DMS53 (cell line): Measurements from ENCODE around the gene CDC42BPB.
A peak's percentile ranks its signal among the peaks of the same experiment; 100 is the strongest.

Experiments used
- DNase-seq: peaks from one replicate; lab custom pipeline; 2025; lab: John Stamatoyannopoulos, UW

CDC42BPB gene

GRCh38 chr14:102944448-102945330 is 112.7 kb downstream of the CDC42BPB start:
- DNase-seq, result no peak

GRCh38 chr14:102943979-102944378 is 113.4 kb downstream of the CDC42BPB start:
- no peak for DNase-seq

DNA sequence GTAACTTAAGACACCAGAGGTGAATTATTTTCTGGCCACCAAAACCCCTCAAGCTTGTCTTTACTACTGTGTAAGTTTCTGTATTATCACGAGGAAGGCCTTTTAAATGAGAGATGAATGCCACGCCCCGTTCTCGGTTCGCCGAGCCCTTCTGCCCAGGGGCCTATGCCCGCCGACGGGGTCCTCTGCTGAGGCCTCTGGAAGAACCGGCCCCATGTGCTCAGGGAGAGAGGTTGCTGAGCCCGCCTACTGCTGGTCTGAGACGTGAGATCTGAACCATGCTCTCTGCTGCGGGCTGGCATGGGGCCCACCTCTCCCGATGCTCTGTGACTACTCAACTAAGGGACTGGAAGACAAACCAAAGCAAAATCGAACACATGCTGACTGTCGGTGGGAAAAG is 113.9 kb downstream of the CDC42BPB start:
- DNase-seq, result no peak

GRCh38 chr14:102942069-102942468 is 115.3 kb downstream of the CDC42BPB start:
- no peak for DNase-seq

DNA sequence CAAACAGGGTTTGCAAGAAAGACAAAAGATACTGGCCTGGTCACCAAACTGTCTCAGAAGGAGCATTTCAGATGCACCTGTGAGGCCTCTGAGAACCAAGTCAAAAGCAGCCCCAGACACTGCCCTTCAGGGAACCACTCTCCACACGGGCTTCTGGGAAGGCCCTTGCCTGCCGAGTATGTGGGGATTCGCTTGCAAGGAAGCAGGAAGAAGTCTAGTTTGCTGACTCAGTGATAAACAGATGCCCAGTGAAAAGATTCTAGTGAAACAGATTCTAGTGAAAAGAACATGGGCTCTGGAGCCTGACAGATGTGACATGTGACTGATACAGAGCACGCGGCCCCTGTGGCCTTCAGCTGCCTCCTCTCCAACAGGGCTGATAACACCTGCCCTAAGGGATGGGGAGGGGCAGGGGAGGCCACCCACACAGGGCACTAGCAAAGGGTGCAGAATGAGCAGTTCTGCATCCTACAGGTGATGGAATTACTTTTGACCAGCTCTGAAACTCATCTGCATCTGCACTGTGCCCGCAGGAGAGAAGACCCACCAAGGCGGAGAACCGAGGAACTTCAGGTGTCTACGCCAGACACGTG is 115.8 kb downstream of the CDC42BPB start:
- DNase-seq, result no peak

- no peak for DNase-seq
These were observed 116.5 kb downstream of the CDC42BPB start for GRCh38 chr14:102940729-102941362.

GRCh38 chr14:102939820-102940561 is 117.4 kb downstream of the CDC42BPB start:
- no peak for DNase-seq

DNA sequence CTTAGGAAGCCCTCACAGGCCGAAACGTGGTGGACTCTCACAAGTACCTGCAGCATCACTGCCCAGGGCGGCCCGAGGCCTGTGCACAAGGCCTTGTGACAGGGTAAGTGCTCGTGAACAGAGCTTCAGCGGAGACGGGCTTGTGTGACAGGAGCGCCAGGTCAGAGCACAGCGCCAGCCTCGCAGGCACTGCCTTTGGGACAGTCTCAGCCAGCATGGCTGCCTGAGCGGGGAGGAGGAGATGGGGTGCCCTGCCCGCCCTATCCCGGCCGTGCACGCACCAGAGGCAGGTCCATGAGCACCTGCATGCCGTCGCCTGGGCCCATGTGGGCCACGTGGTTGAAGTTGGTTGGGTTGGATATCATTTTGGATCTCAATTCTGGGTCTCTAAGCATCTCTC is 118.0 kb downstream of the CDC42BPB start:
- no peak for DNase-seq

DNA sequence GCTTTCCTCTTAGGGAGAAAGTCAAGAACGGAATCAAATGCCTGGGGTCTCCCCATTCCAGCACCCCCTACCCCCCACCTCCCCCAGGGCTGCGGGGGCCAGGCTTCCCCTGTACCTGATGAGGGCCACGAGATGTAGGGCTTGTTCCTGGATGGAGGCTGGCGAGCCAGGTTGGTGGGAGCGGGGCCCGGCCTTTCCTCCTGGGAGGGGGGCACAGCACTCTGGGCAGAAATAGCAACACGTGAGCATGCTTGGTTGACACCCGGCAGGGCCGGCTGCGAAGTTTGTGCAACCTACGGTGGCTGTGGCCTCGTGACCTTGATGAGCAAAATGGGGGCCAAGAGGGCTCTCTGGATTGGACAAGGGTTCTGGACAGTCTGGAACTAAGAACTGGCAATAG is 119.2 kb downstream of the CDC42BPB start:
- DNase-seq, result no peak

DNA sequence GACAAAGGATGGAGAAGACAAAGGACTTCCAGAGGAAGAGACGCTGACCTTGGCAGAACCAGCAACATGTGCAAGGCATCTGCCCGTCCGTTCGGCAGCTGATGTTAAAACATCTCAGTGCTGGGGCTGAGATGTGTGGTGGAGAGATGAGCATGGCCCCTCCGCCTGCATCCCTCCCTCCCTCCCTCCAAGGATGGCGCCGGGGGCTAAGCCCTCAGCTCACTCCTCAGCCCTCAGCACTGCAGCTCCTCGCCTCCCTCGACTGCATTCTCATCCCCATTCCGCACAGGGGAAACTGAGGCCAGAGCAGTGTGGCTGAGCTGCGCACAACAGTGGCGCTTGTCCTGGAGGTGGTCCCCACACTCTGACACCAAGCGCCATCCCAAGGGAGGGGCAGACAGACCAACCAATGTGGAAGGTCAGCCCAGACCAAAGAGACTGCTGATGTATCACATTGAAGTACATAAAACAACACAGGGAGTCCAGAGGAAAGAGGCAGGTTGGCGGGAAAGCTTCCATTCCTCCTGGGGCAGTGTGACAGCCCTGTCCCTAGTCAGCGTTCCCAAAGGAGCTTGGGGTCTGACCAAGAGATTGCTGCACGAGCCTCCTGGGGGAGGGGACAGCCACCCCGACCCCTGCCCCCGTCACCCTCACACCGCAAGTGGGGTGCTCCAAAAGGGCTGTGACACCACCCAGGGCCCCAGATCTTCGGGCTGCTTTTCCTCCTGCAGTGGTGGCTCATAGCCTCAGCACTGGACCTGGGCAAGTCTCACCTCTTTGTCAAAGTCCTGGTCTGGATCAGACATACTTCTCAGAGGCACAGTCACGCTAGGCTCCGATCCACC is 119.8 kb downstream of the CDC42BPB start:
- no peak for DNase-seq

DNA sequence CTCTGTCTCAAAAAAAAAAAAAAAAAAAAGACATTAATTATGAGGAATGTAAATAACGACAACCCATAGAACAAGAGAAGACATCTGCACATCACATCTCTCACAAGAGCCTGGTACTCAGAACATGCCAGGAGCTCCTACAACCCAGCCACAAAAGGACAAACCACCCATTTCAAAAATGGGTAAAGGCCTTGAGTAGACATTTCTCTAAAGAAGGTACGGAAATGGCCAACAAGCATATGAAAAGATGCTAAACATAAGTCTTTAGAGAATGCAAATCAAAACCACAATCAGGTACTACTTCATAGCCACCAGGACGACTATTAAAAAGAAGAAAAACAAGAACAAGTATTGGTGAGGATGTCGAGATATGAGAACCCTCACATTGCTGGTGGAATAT is 121.6 kb downstream of the CDC42BPB start:
- no peak for DNase-seq

- no peak for DNase-seq
These were observed 123.6 kb downstream of the CDC42BPB start for GRCh38 chr14:102933618-102934231.

DNA sequence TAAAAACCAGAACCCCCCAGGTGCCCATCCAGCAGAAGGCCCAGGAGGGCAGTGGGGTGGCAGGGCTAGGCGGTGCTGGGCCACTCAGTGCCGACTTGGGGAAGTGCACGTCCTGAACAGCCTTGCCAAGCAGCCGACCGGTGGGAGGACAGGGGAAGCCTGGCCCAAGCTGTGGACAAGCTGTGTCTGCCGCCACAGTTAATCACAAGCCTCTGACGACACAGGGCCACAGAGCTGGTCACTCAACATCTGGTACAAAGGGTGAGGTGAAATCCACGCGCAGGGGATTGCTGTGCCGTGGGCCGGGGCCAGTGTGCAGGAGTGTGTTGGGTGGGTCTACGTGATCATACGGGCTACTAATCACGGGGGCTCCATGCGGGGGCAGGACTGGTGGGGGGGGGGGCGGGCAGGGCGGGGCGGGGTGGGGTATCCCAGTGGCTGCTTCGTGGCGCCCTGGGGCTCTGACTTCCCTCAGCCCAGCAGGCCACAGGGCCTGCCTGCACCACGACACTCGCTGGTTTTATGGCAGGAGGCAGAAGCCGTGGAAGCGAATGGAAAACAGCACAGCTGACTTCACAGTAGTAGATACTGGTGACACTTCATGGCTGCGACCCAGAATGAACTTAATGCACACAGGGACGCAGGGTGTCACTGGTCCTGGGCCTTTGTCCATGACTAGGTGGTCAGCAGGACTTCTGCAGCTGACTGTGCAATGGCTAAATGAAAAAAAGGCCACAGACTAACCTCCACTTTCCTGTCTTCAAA is 124.7 kb downstream of the CDC42BPB start:
- DNase-seq, result no peak

DNA sequence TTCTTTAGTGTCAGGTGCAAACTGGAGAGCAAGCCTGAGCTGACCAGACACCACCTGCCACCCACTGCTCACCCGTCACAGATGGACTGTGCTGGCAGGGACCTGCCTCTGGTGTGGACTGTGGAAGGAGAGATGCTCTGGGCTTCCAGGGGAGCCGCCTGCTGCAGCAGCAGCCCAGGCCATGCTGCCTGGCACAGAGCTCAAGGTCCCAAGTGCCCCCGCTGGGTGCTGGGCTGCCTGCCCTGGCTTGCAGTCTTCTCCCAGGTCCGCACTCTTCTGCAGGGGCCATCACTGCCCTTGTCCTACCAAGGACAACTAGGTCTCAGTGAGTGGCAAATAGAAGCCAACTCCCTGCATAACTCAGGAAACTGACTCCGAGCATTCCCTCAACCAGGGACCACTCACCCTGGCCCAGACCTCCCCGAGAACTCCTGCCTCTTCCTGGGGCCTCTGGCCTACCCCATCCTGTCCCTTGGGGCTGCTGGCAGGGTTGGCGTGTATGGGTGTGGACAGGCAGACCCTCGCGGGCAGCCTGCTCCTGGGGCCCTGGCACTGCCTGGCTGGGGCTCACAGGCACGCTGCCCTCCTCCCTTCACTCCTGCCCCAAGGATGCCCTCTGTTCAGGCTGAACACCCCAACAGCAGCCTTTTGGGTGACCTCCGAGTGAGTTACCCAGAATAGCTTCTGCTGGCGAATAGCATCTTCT is 125.6 kb downstream of the CDC42BPB start:
- no peak for DNase-seq

DNA sequence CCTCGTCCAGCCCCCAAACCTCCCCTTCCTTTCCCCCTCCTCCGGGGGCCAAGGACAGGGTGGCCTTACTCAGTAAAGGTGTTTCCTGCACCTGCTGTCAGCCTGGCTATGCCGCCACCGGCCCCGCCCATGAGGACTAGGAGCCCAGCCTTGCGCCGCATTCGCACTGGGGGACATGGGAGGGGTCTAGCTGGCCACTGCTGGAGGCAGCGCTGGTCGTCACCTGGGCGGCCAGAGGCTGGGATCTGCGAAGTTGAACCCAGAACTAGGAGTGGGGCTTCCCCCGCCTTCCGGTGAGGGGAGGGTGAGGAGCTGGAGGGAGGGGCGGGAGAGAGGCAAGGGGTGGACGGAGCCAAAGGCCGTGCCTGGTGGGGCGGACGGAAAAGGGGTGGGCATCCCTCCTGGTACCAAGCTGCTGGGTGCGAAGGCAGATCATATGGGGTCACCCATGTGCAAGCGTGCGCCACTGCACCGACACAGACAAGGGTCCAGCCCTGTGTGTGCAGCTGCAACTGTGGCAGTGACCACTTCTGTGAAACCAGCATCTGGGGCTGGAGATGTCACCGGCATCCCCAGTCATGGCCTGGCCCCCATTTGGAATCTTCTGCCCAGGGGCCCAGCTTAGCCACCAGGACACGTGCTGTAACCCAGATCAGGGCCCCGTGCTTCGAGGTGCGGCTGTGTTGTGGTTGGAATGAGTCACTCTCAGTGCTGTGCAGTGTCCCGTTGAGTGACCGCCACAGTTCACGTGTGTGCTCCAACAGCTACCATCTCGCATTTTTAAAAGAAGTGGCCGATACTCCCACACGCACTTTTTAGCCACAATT is 126.4 kb downstream of the CDC42BPB start:
- DNase-seq, result peak; percentile 53

DNA sequence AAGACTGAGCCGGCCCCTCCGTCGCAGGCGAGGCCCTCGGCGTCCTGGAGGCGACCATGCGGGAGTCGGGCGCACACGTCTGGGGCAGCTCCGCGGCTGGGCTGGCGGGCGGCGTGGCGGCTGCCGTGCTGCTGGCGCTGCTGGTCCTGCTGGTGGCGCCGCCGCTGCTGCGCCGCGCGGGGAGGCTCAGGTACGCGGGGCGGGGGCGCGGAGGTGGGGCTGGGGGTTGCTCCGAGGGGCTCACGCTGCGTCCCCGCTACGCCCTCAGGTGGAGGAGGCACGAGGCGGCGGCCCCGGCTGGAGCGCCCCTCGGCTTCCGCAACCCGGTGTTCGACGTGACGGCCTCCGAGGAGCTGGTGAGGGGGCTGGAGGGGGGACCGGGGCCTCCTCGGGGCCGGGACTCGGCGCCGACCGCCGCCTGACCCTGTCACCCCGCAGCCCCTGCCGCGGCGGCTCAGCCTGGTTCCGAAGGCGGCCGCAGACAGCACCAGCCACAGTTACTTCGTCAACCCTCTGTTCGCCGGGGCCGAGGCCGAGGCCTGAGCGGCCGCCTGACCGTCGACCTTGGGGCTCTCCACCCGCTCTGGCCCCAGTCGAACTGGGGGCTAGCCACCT is 127.1 kb downstream of the CDC42BPB start:
- DNase-seq, result peak; percentile 48

DNA sequence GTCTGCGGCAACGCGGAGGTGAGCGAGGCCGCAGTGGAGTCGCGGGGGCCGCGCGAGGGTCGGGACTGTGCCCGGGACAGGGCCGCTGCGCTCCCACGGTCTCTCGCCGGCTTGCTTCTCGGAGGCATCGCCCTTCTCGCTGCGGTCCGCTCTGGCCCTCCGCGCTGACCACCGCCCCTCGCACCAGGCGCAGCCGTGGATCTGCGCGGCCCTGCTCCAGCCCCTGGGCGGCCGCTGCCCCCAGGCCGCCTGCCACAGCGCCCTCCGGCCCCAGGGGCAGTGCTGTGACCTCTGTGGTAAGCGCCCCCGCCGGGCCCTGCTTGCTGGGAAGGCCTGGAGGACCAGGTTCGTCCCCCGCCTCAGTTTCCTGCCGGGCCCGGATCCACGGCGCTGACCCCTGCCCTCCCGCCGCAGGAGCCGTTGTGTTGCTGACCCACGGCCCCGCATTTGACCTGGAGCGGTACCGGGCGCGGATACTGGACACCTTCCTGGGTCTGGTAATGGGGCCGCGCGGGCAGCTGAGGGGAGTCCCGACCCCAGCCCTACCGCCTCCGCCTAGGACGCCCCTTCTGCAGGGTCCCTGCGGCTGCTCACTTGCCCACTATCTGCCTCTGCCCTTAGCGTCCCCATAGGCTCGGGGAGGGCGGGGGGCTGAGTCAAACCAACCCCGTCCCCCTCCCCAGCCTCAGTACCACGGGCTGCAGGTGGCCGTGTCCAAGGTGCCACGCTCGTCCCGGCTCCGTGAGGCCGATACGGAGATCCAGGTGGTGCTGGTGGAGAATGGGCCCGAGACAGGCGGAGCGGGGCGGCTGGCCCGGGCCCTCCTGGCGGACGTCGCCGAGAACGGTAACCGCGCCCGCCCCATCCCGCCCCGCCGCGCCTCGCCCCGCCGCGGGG is 127.9 kb downstream of the CDC42BPB start:
- DNase-seq, result no peak
